Measurements from ENCODE around the gene CTSL.

The CTSL gene

GRCh38 chr9:87685441-87685840 is 40.5 kb upstream of the CTSL start:
- H3K4me3 ChIP-seq (ENCODE audit: low read depth in 1 of 2, low read length in 2 of 2), result no peak overlapping the region
- peaks cover 28% of the 10 kb centered on the region for H3K4me1 ChIP-seq (ENCODE audit: insufficient read depth, low read length)
- H3K27ac ChIP-seq (ENCODE audit: low read depth, low read length), result peak overlapping the region; percentile 60
- H3K9me3 ChIP-seq (ENCODE audit: low read length), result no peaks in the 10 kb centered on the region
- H3K36me3 ChIP-seq (ENCODE audit: insufficient read depth, low read length), result peaks cover 20% of the 10 kb centered on the region
- peak overlapping the region; percentile 2 for H3K9ac ChIP-seq (ENCODE audit: low read length)
- no peaks in the 10 kb centered on the region for H3K27me3 ChIP-seq (ENCODE audit: control insufficient read depth in 1 of 2, insufficient read depth in 2 of 2, low read length in 2 of 2)

- no peaks in the 10 kb centered on the region for H3K27me3 ChIP-seq (ENCODE audit: control insufficient read depth in 1 of 2, insufficient read depth in 2 of 2, low read length in 2 of 2)
- no peaks in the 10 kb centered on the region for H3K9me3 ChIP-seq (ENCODE audit: low read length)
- no peak overlapping the region for H3K27ac ChIP-seq (ENCODE audit: low read depth, low read length)
- no peak overlapping the region for H3K9ac ChIP-seq (ENCODE audit: low read length)
- peaks cover 17% of the 10 kb centered on the region for H3K36me3 ChIP-seq (ENCODE audit: insufficient read depth, low read length)
- no peak overlapping the region for H3K4me3 ChIP-seq (ENCODE audit: low read depth in 1 of 2, low read length in 2 of 2)
- peaks cover 28% of the 10 kb centered on the region for H3K4me1 ChIP-seq (ENCODE audit: insufficient read depth, low read length)
Measured at GRCh38 chr9:87685871-87686519, 39.9 kb upstream of the CTSL start.

GRCh38 chr9:87686520-87687090 is 39.3 kb upstream of the CTSL start:
- Histone ChIP-seq H3K36me3 (ENCODE audit: insufficient read depth, low read length) (peaks cover 11% of the 10 kb centered on the region), H3K4me3 (ENCODE audit: low read depth in 1 of 2, low read length in 2 of 2) (no peak overlapping the region), H3K4me1 (ENCODE audit: insufficient read depth, low read length) (peaks cover 28% of the 10 kb centered on the region), H3K9me3 (ENCODE audit: low read length) (no peaks in the 10 kb centered on the region), H3K9ac (ENCODE audit: low read length) (no peak overlapping the region), H3K27ac (ENCODE audit: low read depth, low read length) (no peak overlapping the region), H3K27me3 (ENCODE audit: control insufficient read depth in 1 of 2, insufficient read depth in 2 of 2, low read length in 2 of 2) (no peaks in the 10 kb centered on the region)

- no peak overlapping the region for H3K4me3 ChIP-seq (ENCODE audit: low read depth in 1 of 2, low read length in 2 of 2)
- peaks cover 5% of the 10 kb centered on the region for H3K36me3 ChIP-seq (ENCODE audit: insufficient read depth, low read length)
- no peaks in the 10 kb centered on the region for H3K27me3 ChIP-seq (ENCODE audit: control insufficient read depth in 1 of 2, insufficient read depth in 2 of 2, low read length in 2 of 2)
- peaks cover 28% of the 10 kb centered on the region for H3K4me1 ChIP-seq (ENCODE audit: insufficient read depth, low read length)
- H3K9ac ChIP-seq (ENCODE audit: low read length), result no peak overlapping the region
- no peak overlapping the region for H3K27ac ChIP-seq (ENCODE audit: low read depth, low read length)
- no peaks in the 10 kb centered on the region for H3K9me3 ChIP-seq (ENCODE audit: low read length)
Measured at GRCh38 chr9:87687207-87687606, 38.7 kb upstream of the CTSL start.

GRCh38 chr9:87694236-87694755 is 31.6 kb upstream of the CTSL start:
- H3K4me1 ChIP-seq (ENCODE audit: insufficient read depth, low read length), result no peaks in the 10 kb centered on the region
- H3K27me3 ChIP-seq (ENCODE audit: control insufficient read depth in 1 of 2, insufficient read depth in 2 of 2, low read length in 2 of 2), result no peaks in the 10 kb centered on the region
- no peaks in the 10 kb centered on the region for H3K9me3 ChIP-seq (ENCODE audit: low read length)
- no peak overlapping the region for H3K4me3 ChIP-seq (ENCODE audit: low read depth in 1 of 2, low read length in 2 of 2)
- H3K9ac ChIP-seq (ENCODE audit: low read length), result no peak overlapping the region
- H3K36me3 ChIP-seq (ENCODE audit: insufficient read depth, low read length), result peaks cover 41% of the 10 kb centered on the region
- no peak overlapping the region for H3K27ac ChIP-seq (ENCODE audit: low read depth, low read length)

- Histone ChIP-seq H3K9me3 (ENCODE audit: low read length) (no peaks in the 10 kb centered on the region), H3K4me3 (ENCODE audit: low read depth in 1 of 2, low read length in 2 of 2) (no peak overlapping the region), H3K4me1 (ENCODE audit: insufficient read depth, low read length) (no peaks in the 10 kb centered on the region), H3K36me3 (ENCODE audit: insufficient read depth, low read length) (peaks cover 50% of the 10 kb centered on the region), H3K27me3 (ENCODE audit: control insufficient read depth in 1 of 2, insufficient read depth in 2 of 2, low read length in 2 of 2) (no peaks in the 10 kb centered on the region), H3K27ac (ENCODE audit: low read depth, low read length) (no peak overlapping the region), H3K9ac (ENCODE audit: low read length) (no peak overlapping the region)
Measured at GRCh38 chr9:87695523-87695922, 30.4 kb upstream of the CTSL start.

GRCh38 chr9:87696641-87697040 is 29.3 kb upstream of the CTSL start:
- no peak overlapping the region for H3K4me3 ChIP-seq (ENCODE audit: low read depth in 1 of 2, low read length in 2 of 2)
- peaks cover 52% of the 10 kb centered on the region for H3K36me3 ChIP-seq (ENCODE audit: insufficient read depth, low read length)
- H3K9ac ChIP-seq (ENCODE audit: low read length), result no peak overlapping the region
- H3K27ac ChIP-seq (ENCODE audit: low read depth, low read length), result no peak overlapping the region
- H3K9me3 ChIP-seq (ENCODE audit: low read length), result no peaks in the 10 kb centered on the region
- H3K27me3 ChIP-seq (ENCODE audit: control insufficient read depth in 1 of 2, insufficient read depth in 2 of 2, low read length in 2 of 2), result no peaks in the 10 kb centered on the region
- no peaks in the 10 kb centered on the region for H3K4me1 ChIP-seq (ENCODE audit: insufficient read depth, low read length)

GRCh38 chr9:87698069-87698809 is 27.7 kb upstream of the CTSL start:
- Histone ChIP-seq H3K9me3 (ENCODE audit: low read length) (no peaks in the 10 kb centered on the region), H3K27me3 (ENCODE audit: control insufficient read depth in 1 of 2, insufficient read depth in 2 of 2, low read length in 2 of 2) (no peaks in the 10 kb centered on the region), H3K36me3 (ENCODE audit: insufficient read depth, low read length) (peaks cover 62% of the 10 kb centered on the region), H3K27ac (ENCODE audit: low read depth, low read length) (no peak overlapping the region), H3K4me3 (ENCODE audit: low read depth in 1 of 2, low read length in 2 of 2) (no peak overlapping the region), H3K4me1 (ENCODE audit: insufficient read depth, low read length) (no peaks in the 10 kb centered on the region), H3K9ac (ENCODE audit: low read length) (no peak overlapping the region)

GRCh38 chr9:87699835-87700234 is 26.1 kb upstream of the CTSL start:
- H3K9ac ChIP-seq (ENCODE audit: low read length), result no peak overlapping the region
- no peaks in the 10 kb centered on the region for H3K4me1 ChIP-seq (ENCODE audit: insufficient read depth, low read length)
- H3K27me3 ChIP-seq (ENCODE audit: control insufficient read depth in 1 of 2, insufficient read depth in 2 of 2, low read length in 2 of 2), result no peaks in the 10 kb centered on the region
- H3K27ac ChIP-seq (ENCODE audit: low read depth, low read length), result no peak overlapping the region
- no peak overlapping the region for H3K4me3 ChIP-seq (ENCODE audit: low read depth in 1 of 2, low read length in 2 of 2)
- H3K36me3 ChIP-seq (ENCODE audit: insufficient read depth, low read length), result peaks cover 71% of the 10 kb centered on the region
- no peaks in the 10 kb centered on the region for H3K9me3 ChIP-seq (ENCODE audit: low read length)

- H3K9me3 ChIP-seq (ENCODE audit: low read length), result no peaks in the 10 kb centered on the region
- H3K27me3 ChIP-seq (ENCODE audit: control insufficient read depth in 1 of 2, insufficient read depth in 2 of 2, low read length in 2 of 2), result no peaks in the 10 kb centered on the region
- no peaks in the 10 kb centered on the region for H3K4me1 ChIP-seq (ENCODE audit: insufficient read depth, low read length)
- H3K36me3 ChIP-seq (ENCODE audit: insufficient read depth, low read length), result peaks cover 66% of the 10 kb centered on the region
- H3K27ac ChIP-seq (ENCODE audit: low read depth, low read length), result no peak overlapping the region
- H3K4me3 ChIP-seq (ENCODE audit: low read depth in 1 of 2, low read length in 2 of 2), result no peak overlapping the region
- no peak overlapping the region for H3K9ac ChIP-seq (ENCODE audit: low read length)
Measured at GRCh38 chr9:87701491-87701890, 24.4 kb upstream of the CTSL start.

- Histone ChIP-seq H3K27ac (ENCODE audit: low read depth, low read length) (no peak overlapping the region), H3K27me3 (ENCODE audit: control insufficient read depth in 1 of 2, insufficient read depth in 2 of 2, low read length in 2 of 2) (no peaks in the 10 kb centered on the region), H3K4me1 (ENCODE audit: insufficient read depth, low read length) (no peaks in the 10 kb centered on the region), H3K36me3 (ENCODE audit: insufficient read depth, low read length) (peaks cover 66% of the 10 kb centered on the region), H3K4me3 (ENCODE audit: low read depth in 1 of 2, low read length in 2 of 2) (no peak overlapping the region), H3K9ac (ENCODE audit: low read length) (no peak overlapping the region), H3K9me3 (ENCODE audit: low read length) (no peaks in the 10 kb centered on the region)
Measured at GRCh38 chr9:87701931-87702421, 23.9 kb upstream of the CTSL start.

Measured in muscle layer of colon (tissue), 2 donors.